HG03378 (cell line): ENCODE data around the gene MMP25.
A peak's percentile ranks its signal among the peaks of the same experiment; 100 is the strongest.

Experiments
- ATAC-seq: cut with Tn5 transposase; IDR thresholded peaks from one replicate; pipeline ENCODE4 v1.9.1; 2021; ENCODE audit warnings: mild to moderate bottlenecking, moderate library complexity; ENCODE audit not compliant: unreplicated experiment

Gene MMP25

GRCh38 chr16:3015865-3016521 is 30.4 kb upstream of the MMP25 start:
- no peak for ATAC-seq

- ATAC-seq = no peak
Observed at GRCh38 chr16:3017344-3017743, 29.0 kb upstream of the MMP25 start.

DNA sequence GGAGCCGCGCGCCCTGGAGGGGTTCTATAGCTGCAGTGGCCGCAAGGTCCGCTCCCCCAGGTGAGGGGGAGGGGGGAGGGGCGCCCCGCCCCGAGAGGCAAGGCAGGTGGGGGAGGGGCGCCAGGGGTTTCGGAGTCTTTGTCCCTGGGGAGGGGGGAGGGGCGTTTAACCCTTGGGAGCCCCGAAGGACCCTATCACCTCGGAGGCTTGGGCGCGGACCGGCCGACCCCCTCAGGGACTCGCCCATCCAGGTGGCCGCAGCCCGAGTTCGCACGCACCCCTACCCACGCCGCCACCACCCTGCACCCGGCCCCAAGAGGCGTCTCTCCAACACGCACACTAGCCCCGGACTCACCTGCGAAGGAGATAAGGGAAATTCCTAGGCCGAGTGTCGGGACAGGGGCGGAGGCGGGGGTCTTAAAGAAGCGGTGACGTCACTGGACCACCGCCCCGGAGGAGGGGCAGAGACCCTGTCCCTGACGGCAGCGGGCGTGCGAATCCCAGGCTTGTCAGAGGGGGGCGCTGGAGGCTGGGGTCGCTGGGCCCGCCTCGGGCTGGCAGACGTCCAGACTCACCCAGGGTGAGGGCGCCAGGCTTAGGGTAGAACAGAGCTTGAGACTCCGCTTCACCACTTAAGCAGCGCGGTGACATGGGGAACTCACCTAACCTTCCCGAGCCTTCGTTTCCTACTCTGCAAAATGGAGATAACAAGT is 28.4 kb upstream of the MMP25 start, which contains the start of gene CLDN6:
Gene CLDN6 (minus strand): TSS at position 390 of the 713 bp plus-strand sequence. CDS start 2,162 bp downstream, outside the sequence.
- no peak for ATAC-seq

DNA sequence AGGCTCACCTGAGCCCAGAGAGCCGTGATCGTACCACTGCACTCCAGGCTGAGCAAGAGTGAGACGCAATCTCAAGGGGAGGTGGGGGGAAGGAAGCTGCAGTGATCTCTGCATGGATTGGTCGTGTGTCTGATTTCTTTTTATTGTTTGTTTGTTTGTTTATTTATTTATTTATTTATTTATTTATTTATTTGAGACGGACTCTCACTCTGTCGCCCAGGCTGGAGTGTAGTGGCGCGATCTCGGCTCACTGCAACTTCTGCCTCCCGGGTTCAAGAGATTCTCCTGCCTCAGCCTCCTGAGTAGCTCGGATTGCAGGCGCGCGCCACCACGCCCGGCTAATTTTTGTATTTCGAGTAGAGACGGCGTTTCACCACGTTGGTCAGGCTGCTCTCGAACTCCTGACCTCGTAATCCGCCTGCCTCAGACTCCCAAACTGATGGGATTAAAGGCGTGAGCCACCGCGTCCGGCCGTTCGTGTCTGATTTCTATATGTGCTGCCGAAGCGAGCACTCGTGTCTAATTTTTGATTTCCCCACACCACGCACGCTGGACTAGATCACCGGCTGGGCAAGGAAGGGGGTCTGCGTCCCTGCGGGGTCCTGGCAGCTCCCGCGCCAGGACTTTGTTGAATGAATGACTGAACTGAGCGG is 26.6 kb upstream of the MMP25 start:
- ATAC-seq = no peak

DNA sequence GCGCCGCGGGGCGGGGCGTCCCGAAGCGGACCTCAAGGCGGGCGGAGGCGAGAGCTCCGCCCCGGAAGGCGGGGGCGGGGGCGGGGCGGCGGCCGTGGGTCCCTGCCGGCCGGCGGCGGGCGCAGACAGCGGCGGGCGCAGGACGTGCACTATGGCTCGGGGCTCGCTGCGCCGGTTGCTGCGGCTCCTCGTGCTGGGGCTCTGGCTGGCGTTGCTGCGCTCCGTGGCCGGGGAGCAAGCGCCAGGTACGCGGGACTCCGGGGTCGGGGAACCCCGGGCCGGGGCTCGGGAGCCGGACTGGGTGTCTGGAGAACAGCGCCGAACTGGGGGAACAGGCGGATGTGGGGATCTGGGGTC is 26.1 kb upstream of the MMP25 start, which contains the start of gene TNFRSF12A:
Gene TNFRSF12A (plus strand): TSS at position 122 of the 357 bp plus-strand sequence. CDS start 30 bp downstream, at position 152.
- ATAC-seq = no peak

DNA sequence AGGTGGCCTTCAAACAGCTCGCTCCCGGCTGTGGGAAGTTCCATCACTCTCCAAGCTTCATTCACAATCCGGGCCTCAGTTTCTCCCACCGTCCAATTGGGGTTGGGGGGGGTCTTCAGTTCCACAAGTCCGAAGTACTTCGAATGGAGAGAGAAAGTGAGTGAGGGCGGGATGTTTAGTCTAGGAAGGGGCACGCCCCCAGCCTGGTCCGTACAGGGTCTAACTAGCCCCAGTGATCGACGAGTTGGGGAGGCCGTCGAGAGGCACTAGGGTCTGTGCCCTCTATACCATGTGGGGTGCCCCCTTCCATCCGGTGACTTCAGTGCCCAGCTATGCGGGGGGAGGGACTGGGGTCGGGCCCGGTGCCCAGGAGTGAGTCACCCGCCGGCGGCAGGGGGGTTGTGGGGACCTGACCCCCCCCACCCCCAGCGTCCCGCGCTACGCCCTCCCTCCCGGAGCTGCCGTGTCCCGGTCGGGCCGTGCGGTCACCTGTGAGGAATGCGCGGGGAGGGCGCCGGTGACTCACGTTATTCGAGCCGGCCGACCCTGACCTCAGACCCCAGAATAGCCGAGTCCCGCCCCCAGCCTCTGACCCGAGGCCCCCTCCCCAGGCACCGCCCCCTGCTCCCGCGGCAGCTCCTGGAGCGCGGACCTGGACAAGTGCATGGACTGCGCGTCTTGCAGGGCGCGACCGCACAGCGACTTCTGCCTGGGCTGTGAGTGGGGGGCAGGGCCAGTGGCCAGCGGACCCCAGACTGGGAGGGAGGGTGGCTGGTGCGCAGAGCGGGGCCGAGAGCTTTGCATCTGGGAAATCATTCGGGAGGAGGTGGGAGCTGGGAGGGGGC is 25.5 kb upstream of the MMP25 start:
- ATAC-seq = no peak

GRCh38 chr16:3021449-3022207 is 24.7 kb upstream of the MMP25 start:
- ATAC-seq = no peak

DNA sequence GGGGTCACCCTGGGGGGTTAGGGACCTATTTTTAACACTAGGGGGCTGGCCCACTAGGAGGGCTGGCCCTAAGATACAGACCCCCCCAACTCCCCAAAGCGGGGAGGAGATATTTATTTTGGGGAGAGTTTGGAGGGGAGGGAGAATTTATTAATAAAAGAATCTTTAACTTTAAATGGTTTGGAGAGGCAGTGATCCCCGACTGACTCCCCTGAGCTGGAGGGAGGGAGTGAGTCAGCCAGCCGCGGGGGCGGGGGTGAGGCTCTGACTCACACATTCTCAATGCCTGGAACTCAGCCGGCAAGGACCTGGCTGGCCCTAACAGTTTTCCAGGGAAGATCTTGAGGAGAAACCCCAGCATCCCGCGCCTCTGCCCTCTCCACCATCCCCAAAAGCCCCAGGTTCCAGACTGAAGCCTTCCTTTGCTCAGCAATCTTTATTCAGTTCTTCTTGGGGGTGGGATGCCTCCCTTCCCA is 24.1 kb upstream of the MMP25 start:
- no peak for ATAC-seq

GRCh38 chr16:3022684-3023414 is 23.5 kb upstream of the MMP25 start:
- no peak for ATAC-seq

GRCh38 chr16:3023415-3023668 is 23.0 kb upstream of the MMP25 start:
- ATAC-seq = no peak

- ATAC-seq = peak; percentile 68
Observed at GRCh38 chr16:3023669-3024478, 22.5 kb upstream of the MMP25 start, which contains the start of the genes HCFC1R1 and THOC6. Gene HCFC1R1, minus strand, starts transcription at chr16:3023942. Its CDS starts 1 bp downstream, at chr16:3023941. Gene THOC6, plus strand, starts transcription at chr16:3024035. Its CDS starts 292 bp downstream, at chr16:3024327.

DNA sequence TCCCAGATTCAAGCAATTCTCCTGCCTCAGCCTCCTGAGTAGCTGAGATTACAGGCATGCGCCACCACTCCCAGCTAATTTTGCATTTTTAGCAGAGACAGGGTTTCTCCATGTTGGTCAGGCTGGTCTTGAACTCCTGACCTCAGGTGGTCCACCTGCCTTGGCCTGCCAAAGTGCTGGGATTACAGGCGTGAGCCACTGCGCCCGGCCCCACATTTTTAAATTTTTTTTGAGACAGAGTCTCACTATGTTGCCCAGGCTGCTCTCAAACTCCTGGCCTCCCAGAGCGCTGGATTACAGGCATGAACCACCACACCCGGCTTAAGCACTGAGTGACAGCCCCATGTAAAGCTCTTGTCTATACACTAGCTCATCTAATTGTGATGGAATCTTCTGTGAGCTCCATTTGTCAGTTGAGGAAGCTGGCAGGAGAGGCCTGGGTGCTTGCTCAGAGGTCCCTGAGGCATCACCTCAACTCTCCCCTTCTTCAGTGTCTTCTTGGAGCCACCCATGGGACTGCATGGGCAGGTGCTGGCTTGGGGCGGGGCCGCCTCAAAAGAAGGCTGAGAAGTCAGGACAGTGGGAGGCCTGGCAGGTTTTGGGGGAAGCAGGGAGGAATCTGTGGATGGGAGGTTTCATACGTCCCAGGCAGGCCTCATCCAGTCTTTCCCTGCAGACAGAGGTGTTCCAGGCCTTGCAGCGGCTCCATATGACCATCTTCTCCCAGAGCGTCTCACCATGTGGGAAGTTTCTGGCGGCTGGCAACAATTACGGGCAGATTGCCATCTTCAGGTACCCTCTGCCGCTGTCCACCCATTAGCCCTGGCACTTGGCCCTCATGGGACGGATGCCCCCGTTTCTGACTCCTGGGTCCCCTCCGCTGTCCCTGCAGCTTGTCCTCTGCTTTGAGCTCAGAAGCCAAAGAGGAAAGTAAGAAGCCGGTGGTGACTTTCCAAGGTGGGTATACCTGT is 21.0 kb upstream of the MMP25 start:
- no peak for ATAC-seq

DNA sequence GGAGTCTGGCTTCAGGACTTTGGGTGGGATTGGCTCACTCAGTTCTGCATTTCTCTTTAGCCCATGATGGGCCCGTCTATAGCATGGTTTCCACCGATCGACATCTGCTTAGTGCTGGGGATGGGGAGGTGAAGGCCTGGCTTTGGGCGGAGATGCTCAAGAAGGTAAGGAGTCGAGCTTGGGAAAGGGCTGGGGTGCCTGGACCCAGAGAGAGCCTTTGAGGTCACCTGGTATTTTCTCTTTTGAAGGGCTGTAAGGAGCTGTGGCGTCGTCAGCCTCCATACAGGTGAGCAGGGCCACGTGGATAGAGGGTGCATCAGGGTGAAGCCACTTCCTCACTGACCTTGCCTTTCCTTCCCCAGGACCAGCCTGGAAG is 20.4 kb upstream of the MMP25 start:
- ATAC-seq = no peak

GRCh38 chr16:3026609-3027488 is 19.5 kb upstream of the MMP25 start:
- no peak for ATAC-seq

GRCh38 chr16:3027489-3027795 is 18.9 kb upstream of the MMP25 start:
- no peak for ATAC-seq

DNA sequence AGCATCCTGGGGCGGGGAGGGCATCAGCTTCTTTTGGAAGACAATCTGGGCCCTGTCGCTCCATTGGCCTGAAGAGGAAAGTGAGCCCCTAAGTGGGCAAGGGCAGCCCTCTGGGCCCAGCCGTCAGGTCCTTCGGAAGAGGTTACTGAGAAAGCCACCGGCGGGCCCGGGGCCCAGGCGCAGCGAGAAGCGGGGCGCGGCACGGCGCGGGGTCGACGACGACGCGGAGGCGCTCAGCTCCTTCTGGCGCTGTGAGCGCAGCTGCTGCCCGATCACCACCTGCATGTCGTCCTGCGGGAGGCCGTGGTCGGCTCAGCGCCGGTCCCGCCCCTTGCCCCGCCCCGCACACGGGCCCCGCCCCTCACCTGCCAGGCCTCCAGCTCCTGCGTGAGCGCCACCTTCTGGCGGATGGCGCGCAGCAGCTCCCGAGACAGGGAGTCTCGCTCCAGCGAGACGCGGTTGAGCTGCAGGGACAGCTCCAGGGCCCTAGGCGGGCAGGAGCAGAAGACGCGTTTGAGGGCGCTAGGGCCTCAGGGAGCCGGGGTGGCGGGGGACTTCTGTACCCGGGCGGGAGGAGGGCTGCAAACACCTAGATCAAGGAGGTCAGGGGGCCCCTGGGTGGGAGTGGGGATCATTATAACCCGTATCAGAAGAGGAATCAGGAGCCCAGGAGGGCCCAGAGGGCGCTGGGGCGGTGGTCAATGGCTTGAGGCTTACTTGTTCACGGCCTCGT is 18.2 kb upstream of the MMP25 start:
- ATAC-seq = no peak
